HepG2 (cell line): Measurements from ENCODE around the gene SEMA7A. TPM values are rescaled to one million over a fixed set of nuclear protein-coding genes. Genes with fewer than 3 reads are reported as not detected.

Source experiments
- FOXO4 ChIP-seq: sonication (generic); formaldehyde crosslinking; conservative IDR thresholded peaks from 2 replicates; pipeline ENCODE4 v1.8.1; 2023; ENCODE audit warnings: missing genetic modification reagents
- GMEB1 ChIP-seq: sonication (generic); formaldehyde crosslinking; IDR thresholded peaks from 2 replicates; pipeline ENCODE4 v1.5.1; 2020; ENCODE audit warnings: missing genetic modification reagents, mild to moderate bottlenecking, borderline replicate concordance
- IKZF5 ChIP-seq: IDR thresholded peaks from 2 replicates; pipeline ENCODE4 v1.6.1; 2018; ENCODE audit warnings: missing genetic modification reagents, mild to moderate bottlenecking, missing compliant biosample characterization
- MEF2D ChIP-seq: sonication (generic); formaldehyde crosslinking; IDR thresholded peaks from 2 replicates; pipeline ENCODE4 v1.5.1; 2020; ENCODE audit warnings: mild to moderate bottlenecking, missing genetic modification reagents
- MXD4 ChIP-seq: IDR thresholded peaks from 2 replicates; pipeline ENCODE4 v1.6.1; 2016; ENCODE audit warnings: mild to moderate bottlenecking, missing biosample characterization, missing genetic modification reagents
- SNAPC4 ChIP-seq: sonication (generic); formaldehyde crosslinking; IDR thresholded peaks from 2 replicates; pipeline ENCODE4 v1.4.0; 2020; ENCODE audit warnings: mild to moderate bottlenecking, missing genetic modification reagents
- SSRP1 ChIP-seq: IDR thresholded peaks from 2 replicates; pipeline ENCODE4 v1.6.1; 2016; ENCODE audit warnings: control low read depth
- YEATS2 ChIP-seq: sonication (generic); formaldehyde crosslinking; IDR thresholded peaks from 2 replicates; pipeline ENCODE4 v1.4.0; 2020; ENCODE audit warnings: missing genetic modification reagents, borderline replicate concordance
- ZBTB33 ChIP-seq: sonication (generic); formaldehyde crosslinking; IDR thresholded peaks from 2 replicates; pipeline ENCODE4 v1.4.0; 2020; ENCODE audit warnings: missing genetic modification reagents
- ZBTB34 ChIP-seq: sonication (generic); formaldehyde crosslinking; IDR thresholded peaks from 2 replicates; pipeline ENCODE4 v1.8.0; 2022; ENCODE audit warnings: mild to moderate bottlenecking, missing genetic modification reagents
- ZNF564 ChIP-seq: sonication (generic); formaldehyde crosslinking; IDR thresholded peaks from 2 replicates; pipeline ENCODE4 v1.8.1; 2023; ENCODE audit warnings: mild to moderate bottlenecking, missing genetic modification reagents
- polyA plus RNA-seq, 8 experiments: library from polyadenylated mRNA; depleted of rRNA in 3 of 8; stranded (reverse) in 7 of 8; unstranded in 1 of 8; fragments of >200 nt; fragmentation: Illumina TruSeq in 4 of 8; extraction: Trizol in 4 of 8; gene quantifications; 2 replicates each; pipeline versions ENCODE4 v1.2.1 to v1.2.3, GENCODE V29; 2011 to 2016; ENCODE audit warnings: low read depth in 4 of 8, missing spikeins in 1 of 8, mixed read lengths in 1 of 8; ENCODE audit not compliant: insufficient read depth in 1 of 8
- total RNA-seq, 5 experiments: library from RNA; depleted of rRNA; stranded (reverse); fragments of >200 nt; fragmentation: Illumina TruSeq; extraction: Trizol; gene quantifications; 2 replicates each; pipeline ENCODE4 v1.2.3, GENCODE V29; 2016; ENCODE audit warnings: low read depth in 1 of 5

SEMA7A gene
- total and polyA plus RNA-seq, 2 of the 13 experiments (the other 11 are each of a cell fraction or from before 2014, with no cell fraction given), result 9.0 to 15.8 TPM

DNA sequence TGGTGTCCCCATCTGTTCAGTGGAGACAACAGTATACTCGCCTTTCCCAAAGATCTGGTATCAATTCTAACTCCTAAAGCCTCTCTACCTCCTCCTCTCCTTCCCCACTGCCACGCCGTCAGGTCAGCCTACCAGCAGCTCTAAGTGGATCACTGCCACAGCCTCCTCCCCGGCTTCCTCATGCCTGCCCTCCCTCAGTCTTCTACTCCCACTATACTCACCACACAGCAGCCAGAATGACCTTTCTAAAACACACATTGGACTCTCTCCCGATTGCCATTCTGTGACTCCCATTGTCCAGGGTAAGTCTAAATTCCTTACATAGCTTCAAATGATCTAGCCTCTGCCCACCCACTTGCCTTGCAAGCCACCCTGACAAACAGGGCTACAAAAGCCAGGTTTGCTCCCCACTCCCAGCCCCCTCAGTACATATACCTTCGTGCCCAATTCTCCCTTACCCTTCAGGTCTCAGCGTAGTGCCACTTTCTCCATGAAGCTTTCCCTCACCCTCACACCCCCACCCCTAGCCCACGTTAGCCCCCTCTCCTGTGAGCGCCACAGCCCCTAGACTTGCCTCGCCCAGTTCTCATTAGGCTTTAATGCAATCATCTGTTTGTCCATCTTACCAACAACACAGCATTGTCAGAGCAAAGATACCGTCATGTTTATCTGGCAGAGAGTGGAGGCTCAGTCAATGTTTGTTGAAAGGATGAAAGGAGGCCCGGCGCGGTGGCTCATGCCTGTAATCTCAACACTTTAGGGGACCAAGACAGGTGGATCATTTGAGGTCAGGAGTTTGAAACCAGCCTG lies 9.5 kb upstream of the SEMA7A start (continued):
- no peak for TF ChIP-seq SNAPC4 (CRISPR knock-in tag)
- no peak; the same call in 1 of the 2 replicates for TF ChIP-seq IKZF5 (CRISPR knock-in tag)
- no peak for TF ChIP-seq MXD4 (CRISPR knock-in tag)
- TF ChIP-seq SSRP1 (CRISPR knock-in tag), result no peak
- peak; percentile 81; the same call in 1 of the 2 replicates for TF ChIP-seq ZBTB34 (CRISPR knock-in tag)
- TF ChIP-seq YEATS2 (CRISPR knock-in tag), result no peak; the same call in 1 of the 2 replicates
- peak; percentile 76 for TF ChIP-seq MEF2D
- 0 out of 2 replicates have a peak, but pooled peaks have one; percentile 48 for TF ChIP-seq ZNF564 (CRISPR knock-in tag)
- TF ChIP-seq GMEB1, result no peak
- no peak for TF ChIP-seq FOXO4 (CRISPR knock-in tag)
- no peak for TF ChIP-seq ZBTB33 (CRISPR knock-in tag)
